Measurements from ENCODE around the gene SMIM44.

SMIM44 gene

GRCh38 chr19:3476830-3477229 lies 6.4 kb downstream of the SMIM44 start:
- Histone ChIP-seq H3K27me3 (ENCODE audit: low read depth, low read length) (peaks cover 14% of the 10 kb centered on the region; the same call in 1 of the 2 replicates), H4K20me1 (ENCODE audit: insufficient read depth, low read length) (no peaks in the 10 kb centered on the region; the same call in 1 of the 2 replicates), H3K9me3 (ENCODE audit: insufficient read depth, low read length) (no peaks in the 10 kb centered on the region), H3K4me2 (ENCODE audit: low read length) (no peak overlapping the region), H3K9ac (ENCODE audit: low read length) (no peak overlapping the region), H3K79me2 (ENCODE audit: low read length) (no peaks in the 10 kb centered on the region), H3K36me3 (replicated peaks; ENCODE audit: low read depth, low read length) (no peaks in the 10 kb centered on the region), H3K27ac (ENCODE audit: low read length) (no peak overlapping the region), H3K4me3 (ENCODE audit: low read length) (no peak overlapping the region), H2AFZ (ENCODE audit: low read depth, low read length) (no peak overlapping the region), H3K4me1 (ENCODE audit: low read length) (no peaks in the 10 kb centered on the region)
- TF ChIP-seq EZH2phosphoT487 (IDR thresholded peaks at IDR 0.05; ENCODE audit: low read depth): no peak
- TF ChIP-seq CTCF (IDR thresholded peaks at IDR 0.05; ENCODE audit: low read depth, low read length): no peak

GRCh38 chr19:3475449-3475848 lies 7.8 kb downstream of the SMIM44 start:
- Histone ChIP-seq H3K27ac (ENCODE audit: low read length) (no peak overlapping the region), H3K79me2 (ENCODE audit: low read length) (no peaks in the 10 kb centered on the region), H3K4me3 (ENCODE audit: low read length) (no peak overlapping the region), H3K36me3 (replicated peaks; ENCODE audit: low read depth, low read length) (no peaks in the 10 kb centered on the region), H3K4me1 (ENCODE audit: low read length) (no peaks in the 10 kb centered on the region), H4K20me1 (ENCODE audit: insufficient read depth, low read length) (no peaks in the 10 kb centered on the region), H3K27me3 (ENCODE audit: low read depth, low read length) (peaks cover 14% of the 10 kb centered on the region; the same call in 1 of the 2 replicates), H3K4me2 (ENCODE audit: low read length) (no peak overlapping the region), H3K9ac (ENCODE audit: low read length) (no peak overlapping the region), H2AFZ (ENCODE audit: low read depth, low read length) (no peak overlapping the region), H3K9me3 (ENCODE audit: insufficient read depth, low read length) (no peaks in the 10 kb centered on the region)
- no peak for TF ChIP-seq CTCF (IDR thresholded peaks at IDR 0.05; ENCODE audit: low read depth, low read length)
- no peak for TF ChIP-seq EZH2phosphoT487 (IDR thresholded peaks at IDR 0.05; ENCODE audit: low read depth)

- H3K27me3 ChIP-seq (ENCODE audit: low read depth, low read length): peaks cover 14% of the 10 kb centered on the region; the same call in 1 of the 2 replicates
- TF ChIP-seq EZH2phosphoT487 (IDR thresholded peaks at IDR 0.05; ENCODE audit: low read depth): no peak
- no peak for TF ChIP-seq CTCF (IDR thresholded peaks at IDR 0.05; ENCODE audit: low read depth, low read length)
These were observed 8.6 kb downstream of the SMIM44 start for GRCh38 chr19:3474614-3475013.

GRCh38 chr19:3474010-3474409 lies 9.2 kb downstream of the SMIM44 start:
- Histone ChIP-seq H4K20me1 (ENCODE audit: insufficient read depth, low read length) (no peaks in the 10 kb centered on the region), H3K9ac (ENCODE audit: low read length) (no peak overlapping the region), H3K4me1 (ENCODE audit: low read length) (no peaks in the 10 kb centered on the region), H3K79me2 (ENCODE audit: low read length) (no peaks in the 10 kb centered on the region), H3K27me3 (ENCODE audit: low read depth, low read length) (peaks cover 14% of the 10 kb centered on the region; the same call in 1 of the 2 replicates), H3K27ac (ENCODE audit: low read length) (no peak overlapping the region), H3K9me3 (ENCODE audit: insufficient read depth, low read length) (no peaks in the 10 kb centered on the region), H3K36me3 (replicated peaks; ENCODE audit: low read depth, low read length) (no peaks in the 10 kb centered on the region), H3K4me3 (ENCODE audit: low read length) (no peak overlapping the region), H3K4me2 (ENCODE audit: low read length) (no peak overlapping the region), H2AFZ (ENCODE audit: low read depth, low read length) (no peak overlapping the region)
- no peak for TF ChIP-seq CTCF (IDR thresholded peaks at IDR 0.05; ENCODE audit: low read depth, low read length)
- no peak for TF ChIP-seq EZH2phosphoT487 (IDR thresholded peaks at IDR 0.05; ENCODE audit: low read depth)

More at GRCh38 chr19:3474614-3475013, 8.6 kb downstream of the SMIM44 start:
- Histone ChIP-seq H2AFZ (ENCODE audit: low read depth, low read length) (no peak overlapping the region), H3K36me3 (replicated peaks; ENCODE audit: low read depth, low read length) (no peaks in the 10 kb centered on the region), H3K27ac (ENCODE audit: low read length) (no peak overlapping the region), H3K9ac (ENCODE audit: low read length) (no peak overlapping the region), H3K4me3 (ENCODE audit: low read length) (no peak overlapping the region), H4K20me1 (ENCODE audit: insufficient read depth, low read length) (no peaks in the 10 kb centered on the region), H3K4me2 (ENCODE audit: low read length) (no peak overlapping the region), H3K4me1 (ENCODE audit: low read length) (no peaks in the 10 kb centered on the region), H3K79me2 (ENCODE audit: low read length) (no peaks in the 10 kb centered on the region), H3K9me3 (ENCODE audit: insufficient read depth, low read length) (no peaks in the 10 kb centered on the region)
